Glutamatergic neuron (in vitro differentiated cells): Measurements from ENCODE around the gene MMP24. TPM values are rescaled to one million over a fixed set of nuclear protein-coding genes. Genes with fewer than 3 reads are reported as not detected.

ENCODE experiments used
- DNase-seq: peaks from one replicate; pipeline ENCODE4 v3.0.0; 2022
- H3K27ac Mint-ChIP-seq: one replicate; pipeline ENCODE4 v1.8.0; 2020; ENCODE audit warnings: mild to moderate bottlenecking, mixed read lengths, inconsistent platforms; ENCODE audit not compliant: unreplicated experiment
- H3K27me3 Mint-ChIP-seq: one replicate; pipeline ENCODE4 v1.8.0; 2020; ENCODE audit warnings: mild to moderate bottlenecking, moderate library complexity, mixed read lengths, inconsistent platforms; ENCODE audit not compliant: unreplicated experiment
- H3K36me3 Mint-ChIP-seq: one replicate; pipeline ENCODE4 v1.8.0; 2020; ENCODE audit warnings: mild to moderate bottlenecking, mixed read lengths, inconsistent platforms; ENCODE audit not compliant: unreplicated experiment
- H3K4me1 Mint-ChIP-seq: one replicate; pipeline ENCODE4 v1.8.0; 2020; ENCODE audit warnings: mild to moderate bottlenecking, low read depth, mixed read lengths, inconsistent platforms; ENCODE audit not compliant: unreplicated experiment
- H3K4me3 Mint-ChIP-seq: one replicate; pipeline ENCODE4 v1.8.0; 2020; ENCODE audit warnings: mild to moderate bottlenecking, mixed read lengths, inconsistent platforms; ENCODE audit not compliant: unreplicated experiment
- H3K9me3 Mint-ChIP-seq: one replicate; pipeline ENCODE4 v1.8.0; 2020; ENCODE audit warnings: mild to moderate bottlenecking, moderate library complexity, mixed read lengths, inconsistent platforms; ENCODE audit not compliant: unreplicated experiment
- CTCF ChIP-seq: fragments of 200-600 bp; sonication (generic); IDR thresholded peaks from one replicate; pipeline ENCODE4 v1.5.0; 2021; ENCODE audit not compliant: partially characterized antibody, unreplicated experiment
- total RNA-seq: library from RNA; stranded (reverse); fragmentation: NEBNext Ultra II Directional; extraction: Animal tissue kit (Norgen Biotek cat#: 25700); gene quantifications from one replicate; pipeline ENCODE4 v1.2.1, GENCODE V29; 2021; ENCODE audit not compliant: unreplicated experiment

The MMP24 gene
- total RNA-seq, 1 donor from 2014 or later, result 19.0 TPM

GRCh38 chr20:35295058-35295457 is 68.6 kb downstream of the MMP24 start:
- TF ChIP-seq CTCF, result no peak
- Mint-ChIP-seq H3K4me1 (peaks cover 10% of the 10 kb centered on the region), H3K27ac (no peak overlapping the region), H3K4me3 (no peak overlapping the region), H3K9me3 (peaks cover 7% of the 10 kb centered on the region), H3K27me3 (peaks cover 17% of the 10 kb centered on the region), H3K36me3 (no peaks in the 10 kb centered on the region)
- DNase-seq, result no peak

GRCh38 chr20:35295674-35296073 is 69.2 kb downstream of the MMP24 start:
- TF ChIP-seq CTCF, result no peak
- Mint-ChIP-seq H3K27ac (no peak overlapping the region), H3K4me1 (peaks cover 12% of the 10 kb centered on the region)

GRCh38 chr20:35296101-35296554 is 69.6 kb downstream of the MMP24 start:
- no peak for TF ChIP-seq CTCF
- H3K36me3 Mint-ChIP-seq, result no peaks in the 10 kb centered on the region
- H3K4me1 Mint-ChIP-seq, result peaks cover 12% of the 10 kb centered on the region
- no peak overlapping the region for H3K4me3 Mint-ChIP-seq
- H3K27ac Mint-ChIP-seq, result no peak overlapping the region
- H3K9me3 Mint-ChIP-seq, result peaks cover 5% of the 10 kb centered on the region
- DNase-seq, result no peak
- H3K27me3 Mint-ChIP-seq, result peaks cover 15% of the 10 kb centered on the region

More at GRCh38 chr20:35295674-35296073, 69.2 kb downstream of the MMP24 start:
- Mint-ChIP-seq H3K36me3 (no peaks in the 10 kb centered on the region), H3K27me3 (peaks cover 15% of the 10 kb centered on the region), H3K4me3 (no peak overlapping the region), H3K9me3 (peaks cover 7% of the 10 kb centered on the region)
- DNase-seq, result no peak

- DNase-seq, result no peak
These were observed 70.7 kb downstream of the MMP24 start for GRCh38 chr20:35297155-35297554.

GRCh38 chr20:35297740-35298139 is 71.2 kb downstream of the MMP24 start:
- TF ChIP-seq CTCF, result no peak
- Mint-ChIP-seq H3K27ac (no peak overlapping the region), H3K4me1 (peaks cover 12% of the 10 kb centered on the region), H3K4me3 (no peak overlapping the region), H3K36me3 (no peaks in the 10 kb centered on the region), H3K27me3 (peaks cover 15% of the 10 kb centered on the region), H3K9me3 (peaks cover 3% of the 10 kb centered on the region)
- no peak for DNase-seq

More at GRCh38 chr20:35297155-35297554, 70.7 kb downstream of the MMP24 start:
- Mint-ChIP-seq H3K4me3 (no peak overlapping the region), H3K9me3 (peaks cover 5% of the 10 kb centered on the region), H3K27me3 (peaks cover 15% of the 10 kb centered on the region), H3K27ac (no peak overlapping the region), H3K36me3 (no peaks in the 10 kb centered on the region), H3K4me1 (peaks cover 12% of the 10 kb centered on the region)
- TF ChIP-seq CTCF, result no peak
